Body of pancreas (tissue), 4 donors: Measurements from ENCODE around the gene TMEM134. TPM values are rescaled to one million over a fixed set of nuclear protein-coding genes. Genes with fewer than 3 reads are reported as not detected.
A peak's percentile ranks its signal among the peaks of the same experiment; 100 is the strongest.

Experiments
- ATAC-seq: fragments of 150-250 bp; one replicate; pipeline ENCODE4 v1.9.1; 2016
- DNase-seq, 4 donors: peaks; one replicate each; pipeline ENCODE4 v3.0.0-alpha.2; 2019
- H3K27ac ChIP-seq, 4 donors: fragments of 200-600 bp; sonication (generic); 1 replicate in 3 of 4; 2 replicates in 1 of 4; pipeline versions ENCODE4 v1.5.1 to v1.6.1; 2016 to 2019; ENCODE audit warnings: mild to moderate bottlenecking in 1 of 4, mixed read lengths in 1 of 4, moderate library complexity in 1 of 4
- H3K27me3 ChIP-seq, 2 donors: fragments of 200-600 bp; sonication (generic); one replicate each; pipeline ENCODE4 v1.6.0; 2016; ENCODE audit warnings: mild to moderate bottlenecking in 1 of 2
- H3K36me3 ChIP-seq, 2 donors: fragments of 200-600 bp; sonication (generic); replicated peaks in 1 of 2; 2 replicates each; pipeline ENCODE4 v1.5.1; 2016; ENCODE audit warnings: low read depth in 2 of 2; ENCODE audit not compliant: insufficient read depth in 1 of 2
- H3K4me1 ChIP-seq: fragments of 200-600 bp; sonication (generic); one replicate; pipeline ENCODE4 v1.6.0; 2016
- H3K4me3 ChIP-seq, 2 donors: fragments of 200-600 bp; sonication (generic); 1 replicate in 1 of 2; 2 replicates in 1 of 2; pipeline ENCODE4 v1.5.1; 2016 to 2019
- H3K9me3 ChIP-seq, 3 donors: fragments of 200-600 bp; sonication (generic); 1 replicate in 2 of 3; 2 replicates in 1 of 3; pipeline ENCODE4 v1.5.1; 2016
- POLR2A ChIP-seq, 3 donors: fragments of 450-650 bp; IDR thresholded peaks; one replicate each; pipeline ENCODE4 v1.6.1; 2016; ENCODE audit warnings: antibody characterized with exemption in 3 of 3, mild to moderate bottlenecking in 2 of 3
- WGBS, 2 donors: methylation state at CpG; one replicate each; pipeline ENCODE4 v1.1.5; 2017; 5-methylcytosine and 5-hydroxymethylcytosine counted together
- intact Hi-C: fragments of 100-400 bp; cut with DNase I; formaldehyde crosslinking; loops from one replicate; pipeline ENCODE4 v1.15.1; 2023
- total RNA-seq, 2 donors: library from RNA; depleted of rRNA; stranded (reverse); fragments of >200 nt; gene quantifications; one replicate each; pipeline ENCODE4 v1.1.0, GENCODE V29; 2016
- TF ChIP-seq, protein P1 (sequence below), 7 experiments: fragments of 450-650 bp in 4 of 7; fragments of 200-600 bp in 3 of 7; sonication (generic) in 3 of 7; IDR thresholded peaks; one replicate each; pipeline ENCODE4 v1.5.1; 2016 to 2019; ENCODE audit warnings: antibody characterized with exemption in 7 of 7

Gene TMEM134
- total RNA-seq, 2 donors from 2014 or later = 69.5 to 118 TPM

DNA sequence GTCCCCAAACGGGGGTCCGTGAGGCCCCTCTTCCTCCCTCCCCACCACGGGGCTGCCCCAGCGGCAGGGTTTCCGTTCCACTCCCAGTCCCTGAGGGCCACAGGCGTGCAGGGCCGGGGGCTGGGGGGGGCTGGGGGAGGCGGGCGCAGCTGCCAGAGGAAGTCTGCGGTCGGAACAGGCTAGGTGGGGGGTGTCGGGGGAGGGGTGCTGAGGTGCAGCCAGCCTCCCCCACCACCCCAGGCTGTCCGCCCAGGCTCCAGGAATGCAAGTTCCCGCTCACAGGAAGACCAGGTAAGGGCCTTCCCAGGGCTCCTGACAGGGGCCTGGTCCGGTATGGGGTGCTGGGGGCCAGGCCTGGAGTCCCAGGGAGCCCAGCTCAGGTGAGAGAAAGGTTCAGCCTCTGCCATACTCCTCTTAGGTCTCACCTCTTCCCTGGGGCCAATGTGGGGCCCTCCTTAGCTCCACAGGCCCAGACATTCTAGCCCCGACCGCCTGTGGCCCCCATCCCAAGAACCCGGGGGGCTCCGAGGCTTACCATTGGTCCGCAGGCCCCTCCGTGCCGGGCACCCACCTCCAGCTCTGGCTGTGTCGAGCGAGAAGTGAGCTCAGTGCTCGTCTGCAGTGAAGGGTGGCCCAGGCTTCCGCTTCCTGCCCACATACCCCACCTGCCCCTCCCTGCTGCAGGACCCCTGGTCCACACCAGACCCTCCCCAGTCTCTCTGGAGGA is 31.8 kb downstream of the TMEM134 start, which contains the start of gene PTPRCAP:
TSS of gene PTPRCAP (minus strand) at position 601 of the 727 bp plus-strand sequence. CDS start at position 538, 63 bp downstream.
- Histone ChIP-seq H3K4me1 (peaks cover 5% of the 10 kb centered on the region), H3K36me3 (peaks cover 0 to 4% of the 10 kb centered on the region in 2 donors), H3K27ac (peak within 1 kb of the TSS in 2 of 4 donors; percentile 8 to 22), H3K27me3 (no peaks in the 10 kb centered on the region), H3K9me3 (no peaks in the 10 kb centered on the region), H3K4me3 (no peak within 1 kb of the TSS)
- no peak for ATAC-seq
- TF ChIP-seq, protein P1, sequence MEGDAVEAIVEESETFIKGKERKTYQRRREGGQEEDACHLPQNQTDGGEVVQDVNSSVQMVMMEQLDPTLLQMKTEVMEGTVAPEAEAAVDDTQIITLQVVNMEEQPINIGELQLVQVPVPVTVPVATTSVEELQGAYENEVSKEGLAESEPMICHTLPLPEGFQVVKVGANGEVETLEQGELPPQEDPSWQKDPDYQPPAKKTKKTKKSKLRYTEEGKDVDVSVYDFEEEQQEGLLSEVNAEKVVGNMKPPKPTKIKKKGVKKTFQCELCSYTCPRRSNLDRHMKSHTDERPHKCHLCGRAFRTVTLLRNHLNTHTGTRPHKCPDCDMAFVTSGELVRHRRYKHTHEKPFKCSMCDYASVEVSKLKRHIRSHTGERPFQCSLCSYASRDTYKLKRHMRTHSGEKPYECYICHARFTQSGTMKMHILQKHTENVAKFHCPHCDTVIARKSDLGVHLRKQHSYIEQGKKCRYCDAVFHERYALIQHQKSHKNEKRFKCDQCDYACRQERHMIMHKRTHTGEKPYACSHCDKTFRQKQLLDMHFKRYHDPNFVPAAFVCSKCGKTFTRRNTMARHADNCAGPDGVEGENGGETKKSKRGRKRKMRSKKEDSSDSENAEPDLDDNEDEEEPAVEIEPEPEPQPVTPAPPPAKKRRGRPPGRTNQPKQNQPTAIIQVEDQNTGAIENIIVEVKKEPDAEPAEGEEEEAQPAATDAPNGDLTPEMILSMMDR (IDR thresholded peaks at IDR 0.05) = no peak
- peak in 1 of 3 donors; percentile 33 for TF ChIP-seq POLR2A (IDR thresholded peaks at IDR 0.05)
- DNase-seq = no peak
- 59 to 70% methylated on average over 4 to 17 of the region's 26 CpGs for WGBS, 2 donors
- intact Hi-C loops = no loop called here

DNA sequence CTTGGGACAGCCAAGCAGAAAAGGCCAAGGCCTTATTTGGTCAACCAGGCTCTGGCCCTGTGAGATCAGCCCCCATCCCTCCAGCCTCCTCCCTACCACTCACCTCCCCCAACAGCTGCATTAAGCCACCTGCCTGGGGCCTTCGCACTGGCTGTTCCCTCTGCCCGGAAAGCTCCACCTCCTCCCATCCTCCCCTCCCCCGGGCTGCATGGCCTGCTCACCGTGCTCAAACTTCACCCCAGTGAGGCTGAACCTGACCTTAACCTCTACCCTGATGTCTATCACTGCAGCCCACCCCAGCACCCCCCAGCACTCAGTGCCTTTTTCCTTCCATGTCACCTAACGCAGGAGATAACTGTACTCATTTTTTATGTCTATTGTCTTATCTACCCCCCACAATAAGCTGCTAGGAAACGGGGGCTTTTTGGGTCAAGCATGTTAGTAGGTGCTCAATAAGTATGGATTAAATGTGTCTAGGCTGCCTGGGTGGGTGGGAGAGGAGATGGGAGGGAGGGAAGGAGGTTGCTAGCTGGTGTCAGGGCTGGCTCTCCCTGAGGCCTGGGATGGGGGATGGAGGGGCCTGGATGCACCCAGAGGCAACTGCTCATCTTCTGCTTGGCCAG is 32.5 kb downstream of the TMEM134 start:
- Histone ChIP-seq H3K27ac (no peak overlapping the region), H3K9me3 (no peaks in the 10 kb centered on the region), H3K4me1 (no peaks in the 10 kb centered on the region), H3K27me3 (no peaks in the 10 kb centered on the region), H3K36me3 (peaks cover 0 to 4% of the 10 kb centered on the region in 2 donors), H3K4me3 (no peak overlapping the region)
- 46 to 69% methylated on average over 6 of the region's 6 CpGs for WGBS, 2 donors
- TF ChIP-seq, protein P1 (IDR thresholded peaks at IDR 0.05) = no peak
- no peak for TF ChIP-seq POLR2A (IDR thresholded peaks at IDR 0.05)
- ATAC-seq (no peak), DNase-seq (no peak)
- intact Hi-C loops = no loop called here

DNA sequence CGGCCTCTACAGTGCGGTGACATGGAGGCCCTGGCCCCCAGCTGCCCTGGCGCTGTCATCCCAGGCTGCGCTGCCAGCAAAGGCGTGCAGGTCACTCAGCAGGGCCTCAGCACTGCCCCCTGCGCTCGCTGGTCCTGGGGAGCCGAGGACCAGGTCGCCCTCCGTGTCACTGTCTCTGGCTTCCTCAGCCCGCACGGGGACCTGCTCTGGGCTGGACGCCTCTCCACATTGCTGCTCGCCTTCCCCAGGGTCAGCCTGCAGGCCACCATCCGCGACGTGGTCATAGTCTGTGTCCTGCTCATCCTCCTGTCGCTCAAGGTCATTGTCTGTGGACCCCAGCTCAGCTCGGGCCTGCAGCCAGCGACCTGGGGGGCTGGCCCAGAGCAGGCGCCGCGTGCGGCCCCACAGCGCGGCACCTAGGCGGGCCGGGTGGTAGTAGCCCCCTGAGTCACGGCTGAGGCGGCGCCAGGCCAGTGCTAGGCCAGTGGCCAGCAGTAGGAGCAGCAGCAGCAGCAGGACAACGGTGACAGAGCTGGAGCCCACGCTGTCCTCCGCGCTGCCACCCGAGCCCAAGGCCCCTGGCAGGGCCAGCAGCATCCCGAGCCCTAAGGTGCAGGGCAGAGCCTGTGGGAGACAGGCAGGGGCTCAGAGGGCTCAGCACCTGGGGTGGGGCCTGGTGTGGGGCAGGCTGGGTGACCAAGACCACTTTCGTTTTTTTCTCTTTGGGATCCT is 33.2 kb downstream of the TMEM134 start:
- ATAC-seq = no peak

DNA sequence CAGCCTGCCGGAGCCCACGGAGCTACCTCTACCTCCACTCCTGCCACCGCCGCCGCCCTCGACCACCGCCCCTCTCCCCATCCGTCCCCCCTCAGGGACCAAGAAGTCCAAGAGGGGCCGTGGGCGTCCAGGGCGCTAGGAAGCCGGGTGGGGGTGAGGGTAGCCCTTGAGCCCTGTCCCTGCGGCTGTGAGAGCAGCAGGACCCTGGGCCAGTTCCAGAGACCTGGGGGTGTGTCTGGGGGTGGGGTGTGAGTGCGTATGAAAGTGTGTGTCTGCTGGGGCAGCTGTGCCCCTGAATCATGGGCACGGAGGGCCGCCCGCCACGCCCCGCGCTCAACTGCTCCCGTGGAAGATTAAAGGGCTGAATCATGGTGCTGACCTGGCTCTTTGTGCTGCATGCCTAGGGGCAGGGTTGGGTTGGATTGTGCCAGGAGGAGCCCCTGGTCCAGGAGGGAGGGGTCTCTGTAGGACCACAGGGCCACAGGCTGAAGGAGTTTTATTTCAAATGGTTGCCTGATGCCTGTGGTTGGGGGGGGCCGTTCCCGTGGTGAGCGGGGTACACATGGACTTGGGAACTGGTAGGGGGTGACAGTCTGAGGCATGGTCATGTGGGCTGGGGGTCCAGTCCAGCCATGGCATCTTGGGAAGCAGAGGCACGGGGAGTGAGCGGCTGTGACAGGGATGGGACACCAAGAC is 33.9 kb downstream of the TMEM134 start:
- WGBS, 2 donors = 83 to 84% methylated on average over 15 to 26 of the region's 26 CpGs
- peaks cover 0 to 4% of the 10 kb centered on the region in 2 donors for H3K36me3 ChIP-seq
- TF ChIP-seq, protein P1 (IDR thresholded peaks at IDR 0.05) = no peak
- no peak for TF ChIP-seq POLR2A (IDR thresholded peaks at IDR 0.05)
- no peaks in the 10 kb centered on the region for H3K27me3 ChIP-seq
- H3K4me3 ChIP-seq = no peak overlapping the region
- H3K4me1 ChIP-seq = peaks cover 2% of the 10 kb centered on the region
- H3K27ac ChIP-seq = no peak overlapping the region
- no peak for DNase-seq
- no peak for ATAC-seq
- intact Hi-C loops = no loop called here
- no peaks in the 10 kb centered on the region for H3K9me3 ChIP-seq

More for the DNA sequence above, 33.2 kb downstream of the TMEM134 start:
- intact Hi-C loops = no loop called here
- no peak for DNase-seq
- Histone ChIP-seq H3K4me1 (no peaks in the 10 kb centered on the region), H3K36me3 (peaks cover 0 to 4% of the 10 kb centered on the region in 2 donors), H3K27ac (no peak overlapping the region), H3K4me3 (no peak overlapping the region), H3K27me3 (no peaks in the 10 kb centered on the region), H3K9me3 (no peaks in the 10 kb centered on the region)
- TF ChIP-seq POLR2A (IDR thresholded peaks at IDR 0.05) = no peak
- TF ChIP-seq, protein P1 (IDR thresholded peaks at IDR 0.05) = no peak
- WGBS, 2 donors = 91% methylated on average over 21 to 30 of the region's 38 CpGs
